ENCODE results near the gene UBE2J2.

DNA sequence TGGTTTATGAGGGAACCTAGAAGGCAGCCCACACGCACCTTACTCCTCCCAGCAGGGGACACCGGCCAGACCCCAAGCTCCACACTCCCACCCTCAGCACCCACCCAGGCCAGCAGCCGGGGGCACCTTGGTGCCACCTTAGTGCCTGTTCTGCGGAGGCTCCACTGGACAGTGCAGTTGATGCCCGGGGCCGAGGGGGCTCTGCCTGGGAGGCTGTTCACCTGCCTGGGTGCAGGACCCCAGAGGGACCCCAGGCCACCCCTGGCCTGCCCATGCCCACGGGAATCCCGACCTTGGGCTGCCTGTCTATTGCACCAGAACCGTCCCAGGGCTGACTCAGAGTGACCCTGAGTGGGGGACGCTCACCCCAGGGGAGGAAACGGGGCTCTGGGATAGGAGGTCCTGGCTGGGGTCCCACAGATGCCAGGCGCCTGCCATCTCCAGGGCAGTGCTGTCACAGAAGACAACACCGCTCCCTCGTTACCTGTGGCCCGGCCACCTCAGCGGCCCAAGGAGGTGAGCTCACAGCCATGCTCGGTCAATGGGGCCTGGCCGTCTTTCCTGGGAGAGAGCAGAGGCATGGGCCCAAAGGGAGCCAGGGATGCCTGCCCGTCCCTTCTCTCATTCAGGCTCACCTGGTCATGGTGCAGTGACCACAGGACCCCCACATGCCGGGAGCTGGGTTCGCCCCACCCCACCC is 7.3 kb upstream of the UBE2J2 start:
- TF ChIP-seq CTCF (IDR thresholded peaks at IDR 0.05) (no peak), POLR2A (IDR thresholded peaks at IDR 0.05) (no peak)
